ENCODE measurements around the gene NKAIN2.
"Not testable (repeated sequence)": the region's sequence is repeated elsewhere in the genome, so short reads cannot be mapped to it uniquely, and the experiment has no call there.

NKAIN2 gene

GRCh38 chr6:124234801-124235200, 431.1 kb downstream of the NKAIN2 start:
- DNase-seq, result no peak

GRCh38 chr6:124237911-124238310, 434.2 kb downstream of the NKAIN2 start:
- DNase-seq, result no peak

- DNase-seq, result not testable (repeated sequence)
These were observed 434.7 kb downstream of the NKAIN2 start for GRCh38 chr6:124238408-124238807.

- DNase-seq, result no peak
These were observed 451.4 kb downstream of the NKAIN2 start for GRCh38 chr6:124254941-124255685.

- DNase-seq, result no peak
These were observed 456.7 kb downstream of the NKAIN2 start for GRCh38 chr6:124260337-124260736.

GRCh38 chr6:124269733-124270132, 466.1 kb downstream of the NKAIN2 start:
- no peak for DNase-seq

GRCh38 chr6:124273701-124274100, 470.0 kb downstream of the NKAIN2 start:
- no peak for DNase-seq

GRCh38 chr6:124282541-124282940, 478.9 kb downstream of the NKAIN2 start:
- DNase-seq, result no peak

GRCh38 chr6:124283486-124283885, 479.8 kb downstream of the NKAIN2 start:
- DNase-seq, result no peak

GRCh38 chr6:124285146-124285545, 481.5 kb downstream of the NKAIN2 start:
- DNase-seq, result no peak

- no peak for DNase-seq
These were observed 491.0 kb downstream of the NKAIN2 start for GRCh38 chr6:124294574-124295200.

- DNase-seq, result no peak
These were observed 493.8 kb downstream of the NKAIN2 start for GRCh38 chr6:124297507-124297906.

GRCh38 chr6:124298730-124299129, 495.1 kb downstream of the NKAIN2 start:
- no peak for DNase-seq

GRCh38 chr6:124300907-124301306, 497.2 kb downstream of the NKAIN2 start:
- DNase-seq, result not testable (repeated sequence)

GRCh38 chr6:124303971-124304370, 500.3 kb downstream of the NKAIN2 start:
- no peak for DNase-seq

GRCh38 chr6:124310139-124310538, 506.5 kb downstream of the NKAIN2 start:
- no peak for DNase-seq

- DNase-seq, result no peak
These were observed 515.7 kb downstream of the NKAIN2 start for GRCh38 chr6:124319410-124319809.

GRCh38 chr6:124324237-124324636, 520.6 kb downstream of the NKAIN2 start:
- DNase-seq, result no peak

- no peak for DNase-seq
These were observed 526.5 kb downstream of the NKAIN2 start for GRCh38 chr6:124330197-124330596.

GRCh38 chr6:124334359-124334758, 530.7 kb downstream of the NKAIN2 start:
- no peak for DNase-seq

GRCh38 chr6:124339610-124340334, 536.1 kb downstream of the NKAIN2 start:
- DNase-seq, result no peak

- DNase-seq, result not testable (repeated sequence)
These were observed 544.7 kb downstream of the NKAIN2 start for GRCh38 chr6:124348339-124348738.

GRCh38 chr6:124355146-124355545, 551.5 kb downstream of the NKAIN2 start:
- DNase-seq, result no peak

GRCh38 chr6:124356276-124356810, 552.7 kb downstream of the NKAIN2 start:
- no peak for DNase-seq

Data from stimulated activated CD4-positive, alpha-beta T cell treated with anti-CD3 and anti-CD28 coated beads, Interleukin-4, amount 100 ng/mL, for 1 hour (primary cell).